Loucy (cell line): ENCODE data around the gene CADM4.
A peak's percentile ranks its signal among the peaks of the same experiment; 100 is the strongest.

Source experiments
- H2AFZ ChIP-seq: fragments of 200-600 bp; sonication (generic); 2 replicates; pipeline ENCODE4 v1.6.0; 2016; ENCODE audit warnings: antibody characterized with exemption, mild to moderate bottlenecking, low read length, moderate library complexity
- H3F3A ChIP-seq: fragments of 200-600 bp; 2 replicates; pipeline ENCODE4 v1.6.0; 2016; ENCODE audit warnings: antibody characterized with exemption, low read depth, mild to moderate bottlenecking
- H3K27me3 ChIP-seq: fragments of 200-600 bp; sonication (generic); 2 replicates; pipeline ENCODE4 v1.6.1; 2014; ENCODE audit warnings: low read length, mild to moderate bottlenecking; ENCODE audit not compliant: insufficient read depth, poor library complexity, severe bottlenecking
- H3K36me3 ChIP-seq: fragments of 200-600 bp; sonication (generic); 2 replicates; pipeline ENCODE4 v1.6.1; 2016; ENCODE audit warnings: low read length; ENCODE audit not compliant: insufficient read depth
- H3K4me1 ChIP-seq: fragments of 200-600 bp; sonication (generic); 2 replicates; pipeline ENCODE4 v1.5.1; 2014; ENCODE audit warnings: low read length, mild to moderate bottlenecking; ENCODE audit not compliant: insufficient read depth, poor library complexity, severe bottlenecking
- H3K4me2 ChIP-seq: fragments of 200-600 bp; sonication (generic); 2 replicates; pipeline ENCODE4 v1.6.0; 2014; ENCODE audit warnings: antibody characterized with exemption, low read length, low read depth, mild to moderate bottlenecking; ENCODE audit not compliant: poor library complexity, severe bottlenecking
- H3K4me3 ChIP-seq: fragments of 200-600 bp; sonication (generic); 2 replicates; pipeline ENCODE4 v1.5.1; 2014; ENCODE audit warnings: low read length, mild to moderate bottlenecking, mixed read lengths; ENCODE audit not compliant: poor library complexity, severe bottlenecking
- H3K79me2 ChIP-seq: fragments of 200-600 bp; sonication (generic); 2 replicates; pipeline ENCODE4 v1.6.1; 2014; ENCODE audit warnings: low read length; ENCODE audit not compliant: insufficient read depth
- H3K9ac ChIP-seq: fragments of 200-600 bp; sonication (generic); 2 replicates; pipeline ENCODE4 v1.6.0; 2014; ENCODE audit warnings: mild to moderate bottlenecking, low read depth, low read length, moderate library complexity; ENCODE audit not compliant: poor library complexity, severe bottlenecking
- H3K9me2 ChIP-seq: fragments of 200-600 bp; sonication (generic); replicated peaks from 2 replicates; pipeline ENCODE4 v1.6.1; 2016; ENCODE audit warnings: low read depth, low read length, mixed read lengths
- H3K9me3 ChIP-seq: fragments of 200-600 bp; sonication (generic); 2 replicates; pipeline ENCODE4 v1.6.1; 2014; ENCODE audit warnings: mild to moderate bottlenecking, antibody characterized with exemption, low read length, low read depth; ENCODE audit not compliant: insufficient read depth
- H4K20me1 ChIP-seq: fragments of 200-600 bp; sonication (generic); 2 replicates; pipeline ENCODE4 v1.6.0; 2014; ENCODE audit warnings: antibody characterized with exemption, low read length, mild to moderate bottlenecking; ENCODE audit not compliant: insufficient read depth, poor library complexity, severe bottlenecking
- EZH2phosphoT487 ChIP-seq: fragments of 200-600 bp; IDR thresholded peaks from 2 replicates; pipeline ENCODE4 v1.6.1; 2018; ENCODE audit warnings: antibody characterized with exemption, mild to moderate bottlenecking, moderate library complexity, borderline replicate concordance
- TF ChIP-seq, protein P1 (sequence below): fragments of 200-600 bp; sonication (generic); conservative IDR thresholded peaks from 2 replicates; pipeline ENCODE4 v1.5.1; 2014; ENCODE audit warnings: mild to moderate bottlenecking, antibody characterized with exemption, low read length

CADM4 gene

DNA sequence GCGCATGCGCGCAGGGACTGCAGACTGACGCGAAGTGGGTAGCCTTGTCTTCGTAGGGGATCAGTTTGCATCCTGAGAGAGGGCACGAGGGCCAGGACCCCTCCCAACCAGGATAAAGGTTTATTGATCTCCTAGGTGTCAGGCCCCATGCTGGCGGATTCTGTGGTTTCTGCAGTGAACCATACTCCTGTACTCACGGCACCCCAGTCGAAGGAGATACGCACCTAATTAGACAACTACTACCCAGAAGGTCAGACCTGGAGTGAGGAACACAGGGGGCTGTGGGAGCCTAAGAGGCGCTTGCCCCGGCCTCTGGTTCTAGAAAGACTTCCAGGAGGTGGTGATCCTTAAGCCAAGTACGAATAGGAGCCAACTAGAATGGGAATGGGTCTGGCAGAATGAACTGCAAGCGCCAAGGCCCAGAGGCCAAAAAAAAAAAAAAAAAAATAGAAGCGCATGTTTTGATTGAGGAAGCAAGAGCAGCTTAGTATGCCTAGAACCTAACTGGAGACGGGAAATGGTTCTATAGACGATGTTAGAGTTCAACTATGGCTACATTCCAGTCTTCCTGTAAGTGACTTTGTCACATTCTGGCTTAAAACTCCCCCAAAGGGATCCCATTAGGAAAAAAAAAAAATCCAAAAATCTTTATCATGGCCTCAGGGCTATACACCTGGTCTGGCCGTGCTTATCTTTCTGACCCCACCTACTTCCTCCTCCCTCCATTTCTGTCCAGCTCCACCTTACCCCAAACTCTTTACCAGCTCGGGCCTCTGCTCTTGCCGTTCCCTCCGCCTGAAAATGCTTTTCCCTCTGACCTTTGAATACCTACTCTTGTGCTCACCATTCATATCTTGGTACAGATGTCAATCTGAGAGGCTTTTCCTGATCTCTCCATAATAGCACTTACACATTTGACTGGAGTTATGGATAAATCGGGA lies 19.3 kb downstream of the CADM4 start:
- Histone ChIP-seq H3F3A (no peaks in the 10 kb centered on the region; the same call in 1 of the 2 replicates), H3K36me3 (no peaks in the 10 kb centered on the region), H3K9me3 (no peaks in the 10 kb centered on the region), H3K79me2 (peaks cover 51% of the 10 kb centered on the region), H3K4me3 (peak overlapping the region; percentile 83), H3K4me2 (peak overlapping the region; percentile 97), H3K9me2 (no peaks in the 10 kb centered on the region), H3K9ac (peak overlapping the region; percentile 95), H3K27me3 (no peaks in the 10 kb centered on the region), H4K20me1 (peaks cover 30% of the 10 kb centered on the region), H3K4me1 (peaks cover 32% of the 10 kb centered on the region), H2AFZ (peak overlapping the region; percentile 95)
- TF ChIP-seq, protein P1, sequence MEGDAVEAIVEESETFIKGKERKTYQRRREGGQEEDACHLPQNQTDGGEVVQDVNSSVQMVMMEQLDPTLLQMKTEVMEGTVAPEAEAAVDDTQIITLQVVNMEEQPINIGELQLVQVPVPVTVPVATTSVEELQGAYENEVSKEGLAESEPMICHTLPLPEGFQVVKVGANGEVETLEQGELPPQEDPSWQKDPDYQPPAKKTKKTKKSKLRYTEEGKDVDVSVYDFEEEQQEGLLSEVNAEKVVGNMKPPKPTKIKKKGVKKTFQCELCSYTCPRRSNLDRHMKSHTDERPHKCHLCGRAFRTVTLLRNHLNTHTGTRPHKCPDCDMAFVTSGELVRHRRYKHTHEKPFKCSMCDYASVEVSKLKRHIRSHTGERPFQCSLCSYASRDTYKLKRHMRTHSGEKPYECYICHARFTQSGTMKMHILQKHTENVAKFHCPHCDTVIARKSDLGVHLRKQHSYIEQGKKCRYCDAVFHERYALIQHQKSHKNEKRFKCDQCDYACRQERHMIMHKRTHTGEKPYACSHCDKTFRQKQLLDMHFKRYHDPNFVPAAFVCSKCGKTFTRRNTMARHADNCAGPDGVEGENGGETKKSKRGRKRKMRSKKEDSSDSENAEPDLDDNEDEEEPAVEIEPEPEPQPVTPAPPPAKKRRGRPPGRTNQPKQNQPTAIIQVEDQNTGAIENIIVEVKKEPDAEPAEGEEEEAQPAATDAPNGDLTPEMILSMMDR: no peak
- TF ChIP-seq EZH2phosphoT487: no peak

DNA sequence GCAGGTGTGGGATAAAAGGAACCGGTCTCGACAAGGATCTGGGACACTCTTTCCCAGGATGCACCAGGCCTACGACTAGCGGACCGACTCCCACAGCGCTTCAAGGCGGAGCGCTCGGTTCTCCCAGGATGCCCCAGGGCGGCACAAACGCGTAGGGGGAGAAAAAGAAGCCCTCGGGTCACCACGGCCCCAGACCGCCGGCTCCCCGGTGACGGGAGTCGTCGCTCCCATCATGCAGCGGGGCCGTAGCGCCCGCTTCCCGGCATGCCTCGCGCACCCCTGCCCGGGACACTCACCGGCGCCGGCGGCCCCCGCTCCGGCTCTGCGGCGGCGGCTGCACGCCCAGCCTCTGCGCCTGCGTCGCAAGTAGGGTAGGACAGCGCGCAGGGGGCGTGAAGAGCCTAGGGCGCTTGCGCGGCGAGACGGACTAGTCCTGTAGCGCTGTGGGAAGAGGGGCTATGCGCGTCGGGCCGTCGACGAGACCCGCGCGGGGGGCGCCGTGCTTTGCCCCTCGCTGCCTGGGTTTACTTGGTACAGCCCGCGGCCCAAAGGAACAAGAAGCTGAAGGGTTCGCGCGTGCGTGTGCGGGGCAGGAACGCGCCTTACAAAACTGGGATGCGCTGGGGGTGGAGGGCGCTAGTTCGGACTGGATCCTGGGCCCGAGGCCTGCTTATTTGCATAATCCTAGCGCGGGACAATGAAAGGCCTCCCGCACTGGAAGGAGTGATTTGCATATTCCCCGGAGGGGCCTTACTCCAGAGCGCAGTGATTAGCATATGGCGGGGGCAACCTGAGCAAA lies 20.2 kb downstream of the CADM4 start, which contains the start of gene ZNF428:
TSS of gene ZNF428 (minus strand) at position 368 of the 799 bp plus-strand sequence. CDS start 5,325 bp downstream, outside the sequence.
- H3K36me3 ChIP-seq: no peaks in the 10 kb centered on the region
- TF ChIP-seq, protein P1: no peak
- TF ChIP-seq EZH2phosphoT487: no peak
- H3K27me3 ChIP-seq: no peaks in the 10 kb centered on the region
- no peaks in the 10 kb centered on the region for H3K9me2 ChIP-seq
- peaks cover 60% of the 10 kb centered on the region for H3K79me2 ChIP-seq
- H2AFZ ChIP-seq: peak within 1 kb of the TSS; percentile 95
- H3K4me3 ChIP-seq: peak within 1 kb of the TSS; percentile 83
- H4K20me1 ChIP-seq: peaks cover 36% of the 10 kb centered on the region
- peaks cover 35% of the 10 kb centered on the region for H3K4me1 ChIP-seq
- no peaks in the 10 kb centered on the region; the same call in 1 of the 2 replicates for H3F3A ChIP-seq
- no peaks in the 10 kb centered on the region for H3K9me3 ChIP-seq
- H3K4me2 ChIP-seq: peak within 1 kb of the TSS; percentile 97
- H3K9ac ChIP-seq: peak within 1 kb of the TSS; percentile 95

DNA sequence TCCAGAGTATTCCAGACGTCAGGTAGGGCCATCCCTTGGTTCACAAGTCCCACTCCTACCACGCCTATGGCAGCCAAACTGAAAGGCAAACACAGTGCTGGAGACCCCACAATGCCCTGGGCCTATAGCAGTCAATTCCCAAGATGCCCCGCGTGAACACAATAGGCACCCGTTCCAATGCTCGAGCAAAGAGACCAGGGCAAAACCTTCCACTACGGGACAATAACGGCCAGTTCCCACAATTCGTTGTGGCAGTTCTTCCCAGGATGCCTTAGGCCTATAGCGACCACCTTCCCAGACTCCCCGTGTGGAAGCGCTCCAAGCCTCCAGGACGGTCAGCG lies 20.8 kb downstream of the CADM4 start:
- peak overlapping the region; percentile 97 for H3K4me2 ChIP-seq
- peak overlapping the region; percentile 95 for H3K9ac ChIP-seq
- peak overlapping the region; percentile 95 for H2AFZ ChIP-seq
- H3K36me3 ChIP-seq: no peaks in the 10 kb centered on the region
- no peaks in the 10 kb centered on the region for H3K9me2 ChIP-seq
- peaks cover 66% of the 10 kb centered on the region for H3K79me2 ChIP-seq
- TF ChIP-seq EZH2phosphoT487: no peak
- TF ChIP-seq, protein P1: no peak
- H3K27me3 ChIP-seq: no peaks in the 10 kb centered on the region
- peaks cover 41% of the 10 kb centered on the region for H4K20me1 ChIP-seq
- H3K9me3 ChIP-seq: no peaks in the 10 kb centered on the region
- H3K4me3 ChIP-seq: peak overlapping the region; percentile 83
- H3F3A ChIP-seq: no peaks in the 10 kb centered on the region; the same call in 1 of the 2 replicates
- H3K4me1 ChIP-seq: peaks cover 35% of the 10 kb centered on the region
